Endothelial cell (in vitro differentiated cells): ENCODE data around the gene PLA2G4A. TPM values are rescaled to one million over a fixed set of nuclear protein-coding genes. Genes with fewer than 3 reads are reported as not detected.

Experiments used
- DNase-seq: peaks from one replicate; pipeline ENCODE4 v3.0.0; 2021; ENCODE audit warnings: low spot score
- H3K27ac Mint-ChIP-seq: one replicate; pipeline ENCODE4 v1.8.0; 2021; ENCODE audit warnings: mixed read lengths, inconsistent platforms; ENCODE audit not compliant: unreplicated experiment
- H3K27me3 Mint-ChIP-seq: one replicate; pipeline ENCODE4 v1.8.0; 2021; ENCODE audit warnings: mild to moderate bottlenecking, moderate library complexity, mixed read lengths, inconsistent platforms; ENCODE audit not compliant: unreplicated experiment
- H3K36me3 Mint-ChIP-seq: one replicate; pipeline ENCODE4 v1.8.0; 2021; ENCODE audit warnings: mild to moderate bottlenecking, low read depth, mixed read lengths, inconsistent platforms; ENCODE audit not compliant: unreplicated experiment
- H3K4me1 Mint-ChIP-seq: one replicate; pipeline ENCODE4 v1.8.0; 2021; ENCODE audit warnings: mild to moderate bottlenecking, mixed read lengths, inconsistent platforms; ENCODE audit not compliant: unreplicated experiment
- H3K4me3 Mint-ChIP-seq: one replicate; pipeline ENCODE4 v1.8.0; 2021; ENCODE audit warnings: mild to moderate bottlenecking, mixed read lengths, inconsistent platforms; ENCODE audit not compliant: unreplicated experiment
- H3K9me3 Mint-ChIP-seq: one replicate; pipeline ENCODE4 v1.8.0; 2021; ENCODE audit warnings: mixed read lengths, inconsistent platforms; ENCODE audit not compliant: unreplicated experiment
- CTCF ChIP-seq: fragments of 200-600 bp; sonication (generic); IDR thresholded peaks from one replicate; pipeline ENCODE4 v1.5.0; 2021; ENCODE audit warnings: antibody characterized with exemption; ENCODE audit not compliant: unreplicated experiment
- total RNA-seq: library from RNA; stranded (reverse); fragmentation: NEBNext Ultra II Directional; extraction: Animal tissue kit (Norgen Biotek cat#: 25700); gene quantifications from one replicate; pipeline ENCODE4 v1.2.1, GENCODE V29; 2021; ENCODE audit not compliant: unreplicated experiment

Gene PLA2G4A
- total RNA-seq, 1 donor from 2014 or later = 12.2 TPM

- no peaks in the 10 kb centered on the region for H3K27me3 Mint-ChIP-seq
- peak overlapping the region; percentile 78 for H3K27ac Mint-ChIP-seq
- no peak for DNase-seq
- peaks cover 18% of the 10 kb centered on the region for H3K4me1 Mint-ChIP-seq
- no peak overlapping the region for H3K4me3 Mint-ChIP-seq
- H3K9me3 Mint-ChIP-seq = no peaks in the 10 kb centered on the region
- H3K36me3 Mint-ChIP-seq = no peaks in the 10 kb centered on the region
- no peak for TF ChIP-seq CTCF
These were observed 13.8 kb downstream of the PLA2G4A start for GRCh38 chr1:186842547-186842946.

GRCh38 chr1:186843226-186843625 lies 14.5 kb downstream of the PLA2G4A start:
- Mint-ChIP-seq H3K36me3 (no peaks in the 10 kb centered on the region), H3K27ac (peak overlapping the region; percentile 64), H3K9me3 (no peaks in the 10 kb centered on the region), H3K4me1 (peaks cover 18% of the 10 kb centered on the region), H3K4me3 (no peak overlapping the region), H3K27me3 (no peaks in the 10 kb centered on the region)
- TF ChIP-seq CTCF = no peak
- DNase-seq = no peak

- Mint-ChIP-seq H3K9me3 (no peaks in the 10 kb centered on the region), H3K27ac (peak overlapping the region; percentile 30), H3K36me3 (no peaks in the 10 kb centered on the region), H3K27me3 (no peaks in the 10 kb centered on the region), H3K4me3 (no peak overlapping the region), H3K4me1 (peaks cover 18% of the 10 kb centered on the region)
- TF ChIP-seq CTCF = no peak
- DNase-seq = no peak
These were observed 15.2 kb downstream of the PLA2G4A start for GRCh38 chr1:186843931-186844330.

- no peaks in the 10 kb centered on the region for H3K36me3 Mint-ChIP-seq
- H3K4me3 Mint-ChIP-seq = no peak overlapping the region
- TF ChIP-seq CTCF = no peak
- H3K4me1 Mint-ChIP-seq = peaks cover 18% of the 10 kb centered on the region
- peaks cover 1% of the 10 kb centered on the region for H3K27me3 Mint-ChIP-seq
- no peaks in the 10 kb centered on the region for H3K9me3 Mint-ChIP-seq
- H3K27ac Mint-ChIP-seq = no peak overlapping the region
- DNase-seq = no peak
These were observed 16.9 kb downstream of the PLA2G4A start for GRCh38 chr1:186845576-186846210.

- TF ChIP-seq CTCF = no peak
- Mint-ChIP-seq H3K27me3 (peaks cover 1% of the 10 kb centered on the region), H3K4me1 (peaks cover 2% of the 10 kb centered on the region), H3K36me3 (no peaks in the 10 kb centered on the region), H3K27ac (no peak overlapping the region), H3K9me3 (no peaks in the 10 kb centered on the region), H3K4me3 (no peak overlapping the region)
- DNase-seq = no peak
These were observed 19.9 kb downstream of the PLA2G4A start for GRCh38 chr1:186848509-186849130.
